Posterior cingulate gyrus (tissue), 11 donors: Measurements from ENCODE around the gene METTL6.
"Not testable (repeated sequence)": the region's sequence is repeated elsewhere in the genome, so short reads cannot be mapped to it uniquely, and the experiment has no call there.

ENCODE experiments used
- DNase-seq, 10 donors: peaks; one replicate each; pipeline versions ENCODE4 v3.0.0 to v3.0.0-alpha.2; 2020 to 2021; ENCODE audit warnings: mixed read lengths in 3 of 10
- intact Hi-C: fragments of 100-400 bp; cut with DNase I; formaldehyde crosslinking; loops from one replicate; pipeline ENCODE4 v1.15.1; 2023

METTL6 gene

GRCh38 chr3:15409239-15409638, 18.1 kb downstream of the METTL6 start:
- peak in 1 of 10 donors; percentile 29 for DNase-seq
- intact Hi-C loops, result loop anchor here (5.0 kb wide), 1 partner anchor 302 kb away; no protein-coding TSS in a partner anchor

DNA sequence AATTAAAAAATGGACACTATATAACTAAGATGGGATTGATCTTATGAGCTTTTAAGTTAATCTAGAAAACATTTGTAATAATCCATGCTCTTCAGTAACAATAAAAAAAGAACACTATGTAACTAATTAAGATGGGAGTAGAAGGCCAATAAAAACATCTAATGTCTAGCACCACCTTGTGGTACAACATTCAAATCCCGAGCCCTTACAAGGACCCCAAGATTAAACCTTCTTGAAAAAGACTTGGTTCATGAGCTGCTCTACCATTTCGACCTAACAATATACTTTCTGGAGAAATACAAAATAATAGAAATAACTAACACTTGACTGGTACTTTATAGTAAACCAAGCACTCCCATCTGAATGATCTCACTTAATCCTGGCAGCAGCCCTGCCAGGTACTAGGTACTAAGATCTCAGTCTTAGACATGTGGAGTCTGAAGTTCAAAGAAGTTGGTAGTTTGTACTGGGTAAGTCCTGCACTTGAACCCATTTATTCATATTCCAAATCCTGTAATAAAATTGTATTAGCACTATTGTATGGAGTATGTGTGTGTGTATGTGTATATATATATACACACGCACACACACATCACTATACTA, 21.8 kb downstream of the METTL6 start:
- DNase-seq, result no peak
- intact Hi-C loops, result loop anchor here (2.0 to 5.0 kb wide), 2 partner anchors 203 to 298 kb away; no protein-coding TSS in a partner anchor

GRCh38 chr3:15404767-15405166, 22.6 kb downstream of the METTL6 start:
- DNase-seq, result no peak
- intact Hi-C loops, result loop anchor here (2.0 to 5.0 kb wide), 2 partner anchors 202 to 297 kb away; no protein-coding TSS in a partner anchor

- no peak for DNase-seq
Observed at GRCh38 chr3:15403965-15404364, 23.4 kb downstream of the METTL6 start.

GRCh38 chr3:15403495-15403894, 23.8 kb downstream of the METTL6 start:
- DNase-seq, result no peak
- intact Hi-C loops, result no loop called here

More at GRCh38 chr3:15403965-15404364, 23.4 kb downstream of the METTL6 start:
- intact Hi-C loops, result loop anchor here (2.0 kb wide), 1 partner anchor 201 kb away; no protein-coding TSS in a partner anchor

DNA sequence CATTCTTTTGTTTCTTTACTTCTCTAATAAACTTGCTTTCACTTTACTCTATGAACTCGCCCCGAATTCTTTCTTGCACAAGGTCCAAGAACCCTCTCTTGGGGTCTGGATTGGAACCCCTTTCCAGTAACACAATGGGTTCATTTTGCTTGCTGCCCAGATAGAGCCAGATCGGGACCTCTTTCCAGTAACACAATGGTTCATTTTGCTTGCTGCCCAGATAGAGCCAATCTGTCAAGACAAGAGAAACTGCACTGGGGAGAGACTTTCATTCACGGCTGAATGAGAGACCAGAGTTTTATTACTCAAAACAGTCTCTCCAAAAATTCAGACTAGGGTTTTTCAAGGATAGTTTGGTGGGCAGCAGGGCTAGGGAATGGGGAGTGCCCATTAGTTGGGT, 25.4 kb downstream of the METTL6 start:
- intact Hi-C loops, result no loop called here
- DNase-seq, result no peak

DNA sequence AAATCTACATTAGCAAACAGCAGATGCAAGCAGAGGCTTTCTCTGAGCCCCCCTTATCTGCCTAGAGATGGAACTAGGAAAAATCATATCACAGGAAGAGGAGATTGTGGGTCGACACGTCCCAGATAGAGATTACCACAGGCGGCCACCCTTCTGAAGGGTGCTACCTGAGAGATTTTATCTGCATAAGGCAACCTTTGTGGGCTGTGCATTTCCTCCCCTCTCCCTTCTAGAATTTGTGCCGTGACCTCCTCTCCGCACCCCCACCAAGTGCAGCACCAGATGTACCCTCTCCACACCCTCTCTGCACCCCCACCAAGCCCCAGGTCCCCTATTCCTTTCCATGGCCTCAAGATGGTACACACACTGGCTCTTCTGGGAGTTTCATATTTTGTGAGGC, 27.4 kb downstream of the METTL6 start:
- DNase-seq, result no peak
- intact Hi-C loops, result no loop called here

- intact Hi-C loops, result not testable (repeated sequence)
- peak in 1 of 10 donors; percentile 13 for DNase-seq
Observed at GRCh38 chr3:15398731-15399133, 28.6 kb downstream of the METTL6 start.

GRCh38 chr3:15393252-15393651, 34.1 kb downstream of the METTL6 start:
- intact Hi-C loops, DNase-seq: not testable (repeated sequence)

DNA sequence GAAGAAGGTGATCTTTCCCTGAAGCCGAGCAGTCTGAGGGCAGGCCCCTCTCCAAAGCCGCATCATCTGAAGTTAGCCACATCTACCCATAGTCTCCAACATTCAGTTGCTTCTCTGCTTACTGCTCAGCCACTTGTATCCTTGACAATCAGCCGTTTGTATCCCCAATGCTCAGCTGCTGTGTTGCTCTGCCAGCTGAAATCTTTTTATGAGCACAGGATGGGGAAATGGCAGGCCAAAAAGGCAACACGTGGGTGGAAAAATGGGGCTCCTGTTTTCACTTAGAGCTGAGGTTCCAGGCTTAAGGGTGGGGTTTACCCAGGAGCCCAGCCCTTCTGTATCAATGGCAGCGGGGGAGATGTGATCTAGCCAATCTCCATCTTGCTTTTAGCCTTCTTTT, 36.3 kb downstream of the METTL6 start:
- no peak for DNase-seq
- intact Hi-C loops, result no loop called here

DNA sequence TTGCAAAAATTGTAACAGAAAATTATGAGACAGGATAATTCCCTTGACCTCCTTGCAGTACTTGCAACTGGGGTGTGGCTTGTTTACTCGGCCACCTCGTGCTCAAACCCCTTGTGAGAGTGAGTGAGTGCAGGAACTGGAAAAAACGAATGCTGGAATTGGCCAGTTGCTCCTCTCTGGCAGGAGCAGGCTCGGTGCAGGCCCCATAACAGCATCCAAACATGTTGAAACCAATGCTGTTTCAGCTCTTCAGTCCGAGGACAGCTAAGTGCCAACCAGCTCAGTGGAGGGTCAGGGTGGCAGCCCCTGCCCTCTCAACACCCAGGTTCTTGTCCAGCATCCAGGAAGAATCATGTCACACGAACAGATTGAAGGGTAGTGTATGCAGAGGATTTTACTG, 36.9 kb downstream of the METTL6 start:
- no peak for DNase-seq
- intact Hi-C loops, result no loop called here

DNA sequence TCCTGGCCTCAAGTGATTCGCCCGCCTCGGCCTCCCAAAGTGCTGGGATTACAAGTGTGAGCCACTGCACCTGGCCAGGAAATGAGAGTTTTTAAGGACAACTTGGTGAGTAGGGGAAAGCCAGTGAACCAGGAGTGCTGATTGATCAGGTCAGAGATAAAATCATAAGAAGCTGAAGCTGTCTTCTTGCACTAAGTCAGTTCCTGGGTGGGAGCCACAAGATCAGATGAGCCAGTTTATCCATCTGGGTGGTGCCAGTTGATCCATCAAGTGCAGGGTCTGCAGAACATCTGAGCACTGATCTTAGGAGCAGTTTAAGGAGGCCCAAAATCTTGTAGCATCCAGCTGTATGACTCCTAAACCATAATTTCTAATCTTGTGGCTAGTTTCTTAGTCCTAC, 39.0 kb downstream of the METTL6 start:
- intact Hi-C loops, DNase-seq: not testable (repeated sequence)

- DNase-seq, result no peak
- intact Hi-C loops, result no loop called here
Observed at GRCh38 chr3:15387735-15388134, 39.6 kb downstream of the METTL6 start.

DNA sequence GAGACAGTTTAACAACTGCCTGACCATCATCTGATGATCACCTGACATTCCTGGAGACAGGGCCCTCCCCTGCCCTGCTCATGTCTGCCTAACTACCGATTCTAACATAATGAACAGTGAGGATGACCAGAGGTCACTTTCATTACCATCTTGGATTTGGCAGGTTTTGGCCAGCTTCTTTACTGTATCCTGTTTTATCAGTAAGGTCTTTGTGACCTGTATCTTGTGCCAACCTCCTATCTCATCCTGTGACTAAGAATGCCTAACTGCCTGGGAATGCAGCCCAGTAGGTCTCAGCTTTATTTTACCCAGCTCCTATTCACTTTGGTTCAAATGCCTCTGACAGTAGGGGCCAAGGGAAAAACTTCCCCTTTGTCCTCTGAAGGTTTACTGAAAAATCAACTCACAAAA, 40.2 kb downstream of the METTL6 start:
- intact Hi-C loops, result no loop called here
- DNase-seq, result no peak

DNA sequence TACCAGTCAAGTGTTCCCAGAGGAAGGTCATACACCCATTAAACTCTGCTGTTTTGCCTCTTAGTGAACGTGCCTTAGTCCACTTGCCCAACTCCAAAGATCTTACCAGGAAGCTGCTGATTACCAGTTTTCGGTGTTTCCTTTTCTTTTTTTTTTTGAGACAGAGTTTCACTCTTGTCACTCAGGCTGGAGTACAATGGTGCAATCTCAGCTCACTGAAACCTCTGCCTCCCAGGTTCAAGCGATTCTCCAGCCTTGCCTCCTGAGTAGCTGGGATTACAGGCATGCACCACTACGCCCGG, 40.7 kb downstream of the METTL6 start:
- intact Hi-C loops, DNase-seq: not testable (repeated sequence)

DNA sequence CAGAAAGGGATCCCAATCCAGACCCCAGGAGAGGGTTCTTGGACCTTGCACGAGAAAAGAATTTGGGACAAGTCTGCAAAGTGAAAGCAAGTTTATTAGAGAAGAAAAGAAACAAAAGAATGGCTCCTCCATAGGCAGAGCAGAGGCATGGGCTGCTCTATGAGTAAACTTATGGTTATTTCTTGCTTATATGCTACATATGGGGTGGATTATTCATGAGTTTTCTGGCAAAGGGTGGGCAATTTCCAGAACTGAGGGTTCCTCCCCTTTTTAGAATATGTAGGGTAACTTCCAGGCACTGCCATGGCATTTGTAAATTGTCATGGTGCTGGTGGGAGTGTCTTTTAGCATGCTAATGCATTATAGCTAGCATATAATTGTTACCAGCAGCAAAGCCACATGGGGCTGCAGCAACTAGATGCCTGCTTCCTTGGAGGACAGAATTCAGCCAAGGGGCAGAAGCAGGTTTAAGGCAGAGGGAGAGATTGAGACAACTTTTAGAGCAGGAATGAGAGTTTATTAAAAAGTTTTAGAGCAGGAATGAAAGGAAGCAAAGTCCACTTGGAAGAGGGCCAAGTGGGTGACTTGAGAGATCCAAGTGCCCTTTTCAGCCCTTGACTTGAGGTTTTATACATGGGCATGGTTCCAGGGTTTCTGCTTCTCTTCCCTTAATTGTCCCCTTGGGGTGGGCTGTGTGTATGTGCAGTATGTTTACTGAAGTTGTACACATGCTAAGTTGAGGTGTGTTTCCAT, 41.3 kb downstream of the METTL6 start:
- intact Hi-C loops, result no loop called here
- DNase-seq, result no peak

- DNase-seq, intact Hi-C loops: not testable (repeated sequence)
Observed at GRCh38 chr3:15385238-15385695, 42.1 kb downstream of the METTL6 start.

DNA sequence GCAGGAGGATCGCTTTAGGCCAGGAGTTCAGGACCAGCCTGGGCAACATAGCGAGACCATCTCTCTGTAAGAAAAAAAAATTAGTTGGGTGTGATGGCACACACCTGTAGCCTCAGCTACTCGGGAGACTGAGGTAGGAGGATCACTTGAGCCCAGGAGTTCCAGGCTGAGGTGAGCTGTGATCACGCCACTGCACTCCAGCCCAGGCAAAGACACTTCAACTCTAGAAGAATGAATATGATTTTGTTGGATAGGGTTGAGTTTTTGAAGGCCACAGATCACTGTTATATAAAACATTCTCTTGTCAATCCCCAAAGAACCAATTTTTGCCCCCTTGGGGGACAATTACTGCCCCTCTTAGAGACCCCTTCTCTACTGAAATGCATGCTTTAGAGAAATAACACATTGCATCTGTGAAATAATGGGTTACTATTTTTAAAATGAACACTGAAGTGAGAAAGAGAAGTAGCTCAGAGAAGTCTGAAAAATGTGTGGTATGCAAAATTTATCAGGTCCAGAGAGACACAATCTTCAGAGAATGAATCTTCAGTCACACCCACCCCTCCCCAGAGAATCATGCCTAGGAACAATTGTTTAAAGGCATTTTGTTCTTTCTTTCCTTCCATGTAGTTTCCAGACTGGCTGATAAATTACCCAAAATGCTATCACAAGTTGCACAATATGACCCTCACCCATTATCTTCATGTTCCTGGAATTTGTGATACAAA, 42.7 kb downstream of the METTL6 start:
- DNase-seq, result no peak
- intact Hi-C loops, result no loop called here

DNA sequence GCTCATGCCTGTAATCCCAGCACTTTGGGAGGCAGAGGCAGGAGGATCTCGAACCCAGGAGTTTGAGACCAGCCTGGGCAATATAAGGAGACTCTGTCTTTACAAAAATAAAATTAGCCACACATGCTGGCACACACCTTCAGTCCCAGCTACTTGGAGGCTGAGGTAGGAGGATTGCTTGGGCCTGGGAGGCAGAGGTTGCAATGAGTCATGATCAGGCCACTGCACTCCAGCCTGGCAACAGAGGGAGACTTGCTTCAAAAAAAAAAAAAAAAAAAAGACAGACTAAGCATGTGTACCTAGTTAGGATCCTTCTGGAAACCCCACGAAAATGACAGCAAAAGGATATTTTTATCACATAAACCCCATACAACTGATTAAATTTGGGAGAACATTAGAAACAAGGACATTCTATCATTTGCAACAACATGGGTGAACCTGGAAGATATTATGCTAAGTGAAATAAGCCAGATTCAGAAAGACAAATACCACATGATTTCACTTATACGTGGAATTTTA, 44.9 kb downstream of the METTL6 start:
- intact Hi-C loops, result no loop called here

DNA sequence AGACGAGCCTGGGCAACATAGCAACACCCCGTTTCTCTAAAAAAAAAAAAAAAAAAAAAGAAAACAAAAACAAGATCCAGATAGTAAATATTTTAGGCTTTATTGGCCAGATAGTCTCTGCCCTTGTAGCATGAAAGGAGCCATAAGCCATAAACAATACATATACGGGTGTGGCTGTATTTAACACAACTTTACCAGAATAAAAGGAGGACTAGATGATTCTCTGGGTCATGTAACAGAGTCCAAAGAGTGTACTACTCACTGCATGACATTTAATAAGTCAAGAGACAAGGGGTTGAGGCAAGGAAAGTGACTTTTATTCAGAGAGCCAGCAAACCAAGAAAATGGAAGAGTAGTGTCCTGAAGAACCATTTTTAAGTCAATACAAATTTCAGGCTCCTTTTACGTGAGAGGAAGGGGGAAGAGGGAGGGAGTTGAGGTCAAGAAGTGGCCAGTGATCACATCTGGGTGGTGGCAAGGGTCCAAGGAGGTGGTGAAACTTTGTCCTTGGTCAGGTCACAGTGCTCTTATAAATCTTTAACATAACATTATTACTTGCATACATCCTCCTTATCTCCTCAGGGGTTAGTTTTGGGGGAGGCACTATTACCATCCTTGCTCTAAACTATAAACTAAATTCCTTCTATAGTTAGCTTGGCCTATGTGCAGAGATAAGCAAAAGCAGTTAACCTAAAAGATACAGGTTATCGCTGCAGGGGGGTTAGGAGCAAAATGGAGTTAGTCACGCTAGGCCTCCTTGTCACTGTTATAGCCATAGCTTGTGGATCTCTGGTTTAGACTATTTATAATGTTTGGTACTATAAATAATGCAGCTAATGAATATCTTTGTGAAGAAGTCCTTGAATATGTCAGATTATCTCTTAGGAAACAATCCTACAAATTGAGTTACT, 46.1 kb downstream of the METTL6 start:
- intact Hi-C loops, result no loop called here

More for the DNA sequence above, 44.9 kb downstream of the METTL6 start:
- DNase-seq, result no peak

More for the DNA sequence above, 46.1 kb downstream of the METTL6 start:
- no peak for DNase-seq
